ENCODE results near the gene C19orf38.
"Not testable (repeated sequence)": the region's sequence is repeated elsewhere in the genome, so short reads cannot be mapped to it uniquely, and the experiment has no call there.

Gene C19orf38

GRCh38 chr19:10877608-10878007 lies 29.4 kb downstream of the C19orf38 start:
- DNase-seq: not testable (repeated sequence)

- DNase-seq: no peak
Measured at GRCh38 chr19:10878253-10878652, 30.0 kb downstream of the C19orf38 start.

DNA sequence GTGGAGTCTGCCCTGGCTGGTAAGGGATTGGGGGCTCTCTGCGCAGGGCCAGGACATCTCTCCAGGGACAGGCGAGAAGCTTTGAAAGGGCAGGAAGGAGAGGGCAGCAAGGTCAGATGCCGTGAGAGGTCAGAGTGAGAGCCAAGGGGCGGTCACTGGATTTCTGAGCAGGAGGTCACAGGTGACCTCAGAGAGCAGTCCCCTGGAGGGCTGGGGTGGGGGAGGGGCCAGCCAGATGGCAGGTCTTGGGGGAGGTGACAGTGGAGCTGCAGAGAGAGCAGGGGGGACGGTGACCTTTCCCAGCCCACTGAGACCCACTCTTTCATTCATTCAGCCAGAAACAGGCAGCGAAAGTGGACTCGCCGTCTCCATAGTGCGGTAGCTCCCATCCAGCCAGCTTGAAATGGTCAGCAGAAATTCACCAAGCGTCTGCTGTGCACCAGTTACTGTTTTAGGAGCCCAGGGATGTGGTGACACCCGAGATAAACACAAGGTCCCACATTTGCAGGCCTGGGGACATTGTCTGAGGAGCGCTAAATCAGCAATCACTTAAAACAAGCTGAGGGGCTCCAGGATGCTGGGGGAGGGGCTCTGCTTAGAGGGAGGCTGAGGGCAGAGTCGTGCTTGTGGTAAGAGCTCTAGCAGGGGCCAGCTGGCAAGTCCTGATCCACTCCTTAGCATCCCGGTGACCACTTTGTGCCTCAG lies 33.3 kb downstream of the C19orf38 start:
- DNase-seq: no peak

- no peak for DNase-seq
Measured at GRCh38 chr19:10882108-10882457, 33.9 kb downstream of the C19orf38 start.

DNA sequence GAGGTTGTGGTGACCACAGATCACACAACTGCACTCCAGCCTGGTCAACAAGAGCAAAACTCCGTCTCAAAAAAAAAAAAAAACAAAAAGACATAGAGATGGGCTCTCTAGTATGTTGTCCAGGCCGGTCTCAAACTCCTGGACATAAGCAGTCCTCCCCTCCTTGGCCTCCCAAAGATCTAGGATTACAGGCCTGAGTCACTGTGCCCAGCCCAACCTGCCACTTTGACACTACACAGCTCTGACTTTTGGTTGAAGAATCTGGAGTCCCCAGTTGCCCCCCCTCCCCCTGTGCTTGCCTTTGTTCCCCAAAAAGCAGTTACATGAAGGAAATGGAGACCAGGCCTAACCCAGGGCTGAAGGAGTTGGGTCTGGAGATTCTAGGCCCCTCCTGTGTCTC lies 36.1 kb downstream of the C19orf38 start:
- no peak for DNase-seq

DNA sequence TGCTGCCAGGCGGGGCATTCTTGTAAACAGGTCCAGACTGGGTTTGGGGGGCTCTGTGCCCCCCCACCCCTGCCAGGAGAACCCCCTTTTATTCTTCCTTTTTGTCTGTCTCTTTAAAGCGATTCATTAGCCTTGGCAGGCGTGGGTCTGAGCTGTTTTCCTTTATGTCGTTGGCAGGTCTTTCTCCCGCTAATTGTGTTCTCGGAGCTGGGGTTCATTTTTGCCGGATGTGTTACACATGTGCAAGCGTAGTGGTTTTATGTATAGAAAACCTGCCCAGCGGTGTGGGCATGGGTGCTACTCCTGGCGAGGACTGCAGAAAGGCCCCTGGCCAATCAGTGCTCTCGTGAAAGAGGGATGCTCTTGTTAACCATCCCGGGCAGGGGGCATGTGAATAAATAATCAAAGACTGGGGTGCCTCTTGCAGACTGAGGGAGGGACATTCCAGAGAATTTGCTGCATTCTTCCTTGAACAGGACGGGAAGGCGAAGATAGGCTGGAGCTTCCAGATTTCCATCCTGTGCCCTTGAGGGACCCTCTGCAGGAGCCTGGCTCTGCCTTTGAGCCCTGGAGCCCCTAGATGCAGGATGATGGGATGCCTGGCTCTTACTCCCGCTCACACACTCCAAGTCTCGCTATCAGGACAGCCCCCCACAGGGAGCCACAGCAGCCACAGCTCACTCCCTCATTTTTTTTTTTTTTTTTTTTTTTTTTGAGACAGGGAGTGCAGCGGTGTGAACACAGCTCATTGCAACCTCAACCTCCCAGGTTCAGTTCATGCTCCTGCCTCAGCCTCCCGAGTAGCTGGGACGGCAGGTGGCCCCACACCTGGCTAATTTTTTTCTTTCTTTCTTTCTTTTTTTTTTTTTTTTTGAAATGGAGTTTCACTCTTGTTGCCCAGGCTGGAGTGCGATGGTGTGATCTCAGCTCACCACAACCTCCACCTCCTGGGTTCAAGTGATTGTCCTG lies 37.3 kb downstream of the C19orf38 start:
- DNase-seq: no peak

DNA sequence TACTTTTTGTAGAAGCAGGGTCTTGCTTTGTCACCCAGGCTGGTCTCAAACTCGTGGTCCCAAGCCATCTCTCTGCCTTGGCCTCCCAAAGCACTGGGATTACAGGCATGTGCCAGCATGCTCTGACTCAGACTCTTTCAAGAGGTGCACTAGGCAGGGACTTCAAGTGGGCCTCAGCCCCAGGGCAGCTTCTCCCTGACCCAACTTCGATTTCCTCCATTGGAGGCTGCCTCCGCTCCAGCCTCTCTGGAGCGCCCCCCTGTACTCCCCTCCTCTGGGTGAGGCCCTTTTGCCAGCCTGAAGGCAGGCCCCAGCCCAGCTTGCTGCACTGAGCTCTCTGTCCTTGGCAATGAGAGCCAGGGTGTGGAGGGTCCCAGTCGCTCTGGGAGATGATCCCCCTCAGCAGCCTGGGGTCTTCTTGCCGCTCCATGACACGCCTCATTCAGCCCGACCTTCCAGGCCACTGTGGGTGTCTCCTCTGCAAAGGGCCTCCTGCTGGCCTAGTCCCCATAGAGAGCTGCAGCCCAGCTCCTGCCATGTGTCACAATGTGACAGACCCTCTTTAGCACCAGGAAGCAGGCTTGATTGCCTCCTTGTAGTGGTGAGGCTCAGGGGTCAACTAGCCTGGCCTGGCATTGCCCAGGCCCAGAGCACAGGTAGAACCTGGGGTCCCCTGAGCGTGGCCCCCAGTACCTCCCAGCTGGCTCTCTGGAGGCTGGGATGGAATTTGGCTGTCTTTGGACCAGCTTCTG lies 39.6 kb downstream of the C19orf38 start:
- no peak for DNase-seq

DNA sequence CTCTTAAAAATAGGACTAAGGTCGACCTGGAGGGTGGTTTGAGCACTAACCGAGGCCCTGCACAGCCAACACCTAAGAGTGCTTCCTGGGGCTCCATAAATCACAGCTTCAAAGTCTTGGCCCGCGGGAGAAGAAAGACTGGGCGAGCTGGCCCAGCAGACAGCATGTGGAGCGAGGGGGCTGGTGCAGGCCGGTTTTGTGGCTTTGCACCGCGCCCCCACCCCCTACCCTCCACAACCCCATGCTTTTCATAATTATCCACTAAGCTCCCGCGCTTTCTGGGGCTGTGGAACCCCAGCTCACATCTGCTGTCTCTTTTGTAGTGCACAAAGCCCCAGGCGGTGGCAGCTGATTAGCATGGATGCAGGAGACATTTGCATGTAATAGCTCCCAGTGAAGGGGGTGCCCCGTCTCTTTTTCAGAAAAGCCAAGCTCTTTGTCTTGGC lies 40.2 kb downstream of the C19orf38 start:
- DNase-seq: no peak

- no peak for DNase-seq
Measured at GRCh38 chr19:10889880-10890279, 41.7 kb downstream of the C19orf38 start.

- DNase-seq: no peak
Measured at GRCh38 chr19:10891405-10892086, 43.3 kb downstream of the C19orf38 start.

DNA sequence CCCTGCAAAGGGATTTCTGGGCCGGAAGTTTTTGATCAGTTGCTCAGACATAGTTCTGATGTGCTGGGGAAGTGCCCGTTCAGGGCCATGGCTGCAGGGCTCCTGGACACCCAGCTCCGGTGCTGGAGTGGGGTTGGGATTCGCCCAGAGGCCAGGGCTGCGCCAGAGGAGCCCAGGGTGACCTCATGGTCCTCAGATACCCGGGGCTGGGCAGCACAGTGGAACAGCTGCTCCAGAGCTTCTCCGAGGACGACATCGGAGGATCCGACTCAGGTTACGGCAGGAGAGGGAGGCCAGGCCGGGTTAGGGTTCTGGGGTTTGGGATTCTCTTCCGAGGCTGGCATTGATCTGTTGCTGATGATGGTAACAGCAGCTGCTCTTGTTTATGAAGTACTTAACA lies 44.0 kb downstream of the C19orf38 start:
- DNase-seq: no peak

GRCh38 chr19:10894911-10895213 lies 46.6 kb downstream of the C19orf38 start:
- DNase-seq: no peak

- no peak for DNase-seq
Measured at GRCh38 chr19:10895363-10895762, 47.1 kb downstream of the C19orf38 start.

DNA sequence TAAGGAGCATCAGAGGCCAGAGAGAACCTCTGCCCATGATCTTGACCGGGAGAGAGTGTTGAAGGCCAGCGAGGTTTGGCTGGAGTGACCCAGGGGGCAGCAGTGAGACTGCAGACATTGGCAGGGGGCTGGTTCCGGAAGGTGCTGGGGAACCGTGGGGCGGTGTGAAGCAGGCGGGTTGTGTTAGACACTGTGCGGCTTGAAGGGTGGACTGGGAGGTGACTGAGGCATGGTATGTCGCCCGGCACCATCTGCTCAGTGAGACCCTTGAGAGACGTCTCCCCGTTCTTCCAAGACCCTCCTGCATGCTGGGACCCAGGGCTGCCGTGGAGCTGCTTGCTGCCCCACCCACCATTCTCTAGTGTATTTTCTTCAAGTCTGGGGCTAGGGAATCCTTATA lies 47.7 kb downstream of the C19orf38 start:
- no peak for DNase-seq

DNA sequence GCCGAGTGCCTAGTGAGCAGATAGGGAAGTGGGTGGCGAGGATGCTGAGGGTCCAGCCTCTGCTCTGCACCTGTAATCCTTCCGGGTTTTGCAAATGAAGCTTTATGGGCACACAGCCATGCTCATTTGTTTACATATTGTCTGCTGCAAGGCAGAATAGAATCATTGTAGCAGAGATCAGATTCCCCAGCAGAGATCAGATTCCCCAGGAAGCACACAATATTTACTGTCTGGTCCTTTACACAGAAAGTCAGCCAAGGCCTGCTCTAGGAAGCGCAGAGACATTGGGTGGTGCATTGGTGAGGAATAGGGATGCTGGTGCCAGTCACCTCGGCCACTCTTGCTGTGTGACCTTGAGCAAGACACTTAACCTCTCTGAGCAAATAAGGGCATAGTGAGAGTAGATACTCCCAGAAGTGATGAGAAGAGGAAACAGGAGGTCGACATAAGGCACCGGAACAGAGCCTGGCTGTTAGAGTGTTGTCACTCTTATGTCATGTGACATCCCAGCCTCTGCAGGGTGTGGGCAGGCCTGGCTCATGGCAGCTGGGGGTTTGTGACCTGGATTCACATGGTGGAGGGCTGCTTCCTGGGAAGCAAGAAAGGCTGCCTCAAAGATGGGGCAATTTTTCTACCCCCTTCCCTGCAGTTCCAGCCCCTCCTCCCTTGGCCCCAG lies 48.8 kb downstream of the C19orf38 start:
- no peak for DNase-seq

DNA sequence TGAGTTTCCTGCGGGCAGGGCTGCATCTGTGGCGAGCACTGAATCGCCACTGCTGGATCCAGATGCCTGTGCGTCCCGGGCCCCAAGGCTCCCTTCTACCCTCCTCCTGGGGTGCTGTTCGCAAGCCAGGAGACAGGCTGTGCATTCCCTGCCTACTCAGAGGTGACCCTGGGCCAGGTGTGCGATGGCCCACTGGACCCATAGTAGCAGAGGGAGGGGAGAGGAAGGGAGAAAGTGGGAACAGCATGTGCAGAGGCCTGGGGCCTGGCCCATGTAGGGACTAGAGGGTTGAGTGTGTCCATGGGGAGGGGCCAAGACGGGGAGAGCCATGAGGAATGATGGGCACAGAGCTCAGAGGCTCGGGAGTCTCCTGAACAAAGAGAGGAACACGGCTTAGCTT lies 50.4 kb downstream of the C19orf38 start:
- no peak for DNase-seq

DNA sequence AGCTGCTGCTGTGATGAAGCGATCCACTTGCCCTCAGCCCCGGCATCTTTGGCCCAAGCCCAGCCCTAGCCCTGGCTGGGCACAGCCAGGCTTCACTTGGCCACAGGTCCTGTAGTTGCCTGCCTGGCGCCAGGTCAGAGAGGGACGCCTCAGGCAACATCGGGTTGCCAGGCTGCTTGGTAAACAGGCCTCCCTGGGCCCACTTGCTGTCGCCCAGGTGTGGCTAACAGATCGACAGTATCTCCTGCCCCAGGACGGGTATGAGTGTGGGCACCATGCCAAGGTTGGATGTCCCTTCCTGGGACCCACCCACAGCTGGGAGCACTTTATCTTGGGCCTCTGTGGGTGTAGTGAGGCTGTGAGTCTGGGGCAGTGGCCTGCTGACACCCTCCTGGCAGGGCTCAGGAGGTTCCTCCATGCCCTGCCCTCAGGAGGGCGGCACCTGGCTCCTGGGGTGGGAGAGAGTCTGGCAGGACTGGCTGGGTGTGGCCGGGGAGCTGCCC lies 51.0 kb downstream of the C19orf38 start:
- no peak for DNase-seq

DNA sequence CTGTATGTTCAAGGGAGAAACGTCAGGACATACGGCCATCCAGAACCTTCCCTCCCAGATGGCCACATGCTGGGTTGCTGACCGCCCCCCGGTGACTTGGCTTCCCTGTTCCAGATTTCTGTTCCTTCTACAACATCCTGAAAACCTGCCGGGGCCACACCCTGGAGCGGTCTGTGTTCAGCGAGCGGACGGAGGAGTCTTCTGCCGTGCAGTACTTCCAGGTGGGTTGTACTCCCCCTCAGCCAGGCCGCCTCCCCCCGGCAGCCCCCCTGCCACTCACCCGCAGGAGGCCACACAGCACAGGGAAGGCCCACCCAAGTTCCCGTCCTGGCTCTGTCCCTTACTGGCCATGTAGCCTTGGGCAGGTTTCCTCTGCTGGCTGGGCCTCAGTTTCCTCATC lies 59.7 kb downstream of the C19orf38 start:
- no peak for DNase-seq

GRCh38 chr19:10908380-10908960 lies 60.3 kb downstream of the C19orf38 start:
- DNase-seq: no peak

DNA sequence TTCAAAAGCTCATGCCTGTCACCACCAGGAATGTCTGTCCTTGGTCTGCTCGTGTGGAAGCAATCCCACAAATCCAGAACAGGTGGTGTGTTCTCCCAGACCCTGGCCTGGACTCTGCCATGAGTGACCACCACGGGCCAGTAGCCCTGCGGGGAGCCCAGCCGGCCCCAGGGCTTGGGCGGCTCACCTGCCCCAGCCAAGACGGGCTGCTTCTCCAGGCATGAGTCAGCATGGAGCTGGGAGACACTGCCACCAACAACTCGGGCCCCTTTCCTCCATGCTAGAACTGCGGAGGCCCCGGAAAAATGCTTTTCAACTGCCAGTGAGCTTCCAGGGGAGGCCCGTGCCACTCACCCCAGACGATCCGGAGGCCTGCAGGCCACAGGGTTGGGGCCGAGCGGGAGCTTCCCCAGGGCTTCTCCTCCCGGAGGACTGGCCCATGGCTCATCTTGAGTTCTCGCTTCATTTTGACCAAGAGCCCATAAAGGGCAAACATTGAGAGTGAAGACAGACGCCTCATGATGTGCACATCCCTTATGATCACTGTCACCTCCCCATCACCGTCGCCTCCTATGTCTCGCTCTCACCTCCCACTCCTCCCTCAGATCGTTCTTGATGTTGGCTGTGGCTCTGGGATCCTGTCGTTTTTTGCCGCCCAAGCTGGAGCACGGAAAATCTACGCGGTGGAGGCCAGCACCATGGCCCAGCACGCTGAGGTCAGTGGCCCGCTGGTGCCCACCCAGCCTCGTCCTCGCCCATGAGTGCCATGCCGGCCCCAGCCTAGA lies 63.6 kb downstream of the C19orf38 start:
- no peak for DNase-seq

GRCh38 chr19:10912619-10913018 lies 64.4 kb downstream of the C19orf38 start:
- DNase-seq: no peak
